ENCODE results near the gene CTDSPL. TPM values are rescaled to one million over a fixed set of nuclear protein-coding genes. Genes with fewer than 3 reads are reported as not detected.

Gene CTDSPL
- total RNA-seq, 1 experiment from 2014 or later = 14.0 TPM

GRCh38 chr3:38006031-38006430 is 144.4 kb downstream of the CTDSPL start:
- intact Hi-C loops (cut with micrococcal nuclease; ENCODE audit: unreplicated experiment) = no loop called here
- TF ChIP-seq CTCF (conservative IDR thresholded peaks at IDR 0.05; ENCODE audit: low read depth, low read length) = no peak
- no peak for TF ChIP-seq EZH2 (IDR thresholded peaks at IDR 0.05; ENCODE audit: borderline replicate concordance, low read depth, low read length, poor library complexity, severe bottlenecking)
- no peak overlapping the region for H3K27ac ChIP-seq (ENCODE audit: low read depth, low read length, poor library complexity, severe bottlenecking)

GRCh38 chr3:38006445-38006995 is 144.8 kb downstream of the CTDSPL start:
- TF ChIP-seq CTCF (conservative IDR thresholded peaks at IDR 0.05; ENCODE audit: low read depth, low read length) = no peak
- no peak for TF ChIP-seq EZH2 (IDR thresholded peaks at IDR 0.05; ENCODE audit: borderline replicate concordance, low read depth, low read length, poor library complexity, severe bottlenecking)
- no peaks in the 10 kb centered on the region for H3K4me1 ChIP-seq (ENCODE audit: insufficient read depth, low read length, poor library complexity, severe bottlenecking)
- no peak overlapping the region for H3K27ac ChIP-seq (ENCODE audit: low read depth, low read length, poor library complexity, severe bottlenecking)
- H3K4me3 ChIP-seq (ENCODE audit: low read depth, low read length, poor library complexity, severe bottlenecking) = no peak overlapping the region
- no peaks in the 10 kb centered on the region for H3K9me3 ChIP-seq (ENCODE audit: low read depth, low read length, poor library complexity, severe bottlenecking)
- intact Hi-C loops (cut with micrococcal nuclease; ENCODE audit: unreplicated experiment) = no loop called here
- ChIA-PET POLR2A (ENCODE audit: low non-redundant PET) (no interaction called here), CTCF (no interaction called here)
- BruUV-seq (replicated peaks) = no TSS peak
- H3K27me3 ChIP-seq (replicated peaks; ENCODE audit: insufficient read depth, low read depth, low read length, poor library complexity) = no peaks in the 10 kb centered on the region
- H3K36me3 ChIP-seq (ENCODE audit: insufficient read depth, low read length, poor library complexity, severe bottlenecking) = no peaks in the 10 kb centered on the region
- DNase-seq (ENCODE audit: low spot score) = no peak

More at GRCh38 chr3:38006031-38006430, 144.4 kb downstream of the CTDSPL start:
- ChIA-PET POLR2A (ENCODE audit: low non-redundant PET) (no interaction called here), CTCF (no interaction called here)
- no peak for DNase-seq (ENCODE audit: low spot score)
- Histone ChIP-seq H3K36me3 (ENCODE audit: insufficient read depth, low read length, poor library complexity, severe bottlenecking) (no peaks in the 10 kb centered on the region), H3K27me3 (replicated peaks; ENCODE audit: insufficient read depth, low read depth, low read length, poor library complexity) (no peaks in the 10 kb centered on the region), H3K9me3 (ENCODE audit: low read depth, low read length, poor library complexity, severe bottlenecking) (no peaks in the 10 kb centered on the region), H3K4me1 (ENCODE audit: insufficient read depth, low read length, poor library complexity, severe bottlenecking) (no peaks in the 10 kb centered on the region), H3K4me3 (ENCODE audit: low read depth, low read length, poor library complexity, severe bottlenecking) (no peak overlapping the region)
- BruUV-seq (replicated peaks) = no TSS peak

- BruUV-seq (replicated peaks) = no TSS peak
- DNase-seq (ENCODE audit: low spot score) = no peak
- TF ChIP-seq EZH2 (IDR thresholded peaks at IDR 0.05; ENCODE audit: borderline replicate concordance, low read depth, low read length, poor library complexity, severe bottlenecking) = no peak
- TF ChIP-seq CTCF (conservative IDR thresholded peaks at IDR 0.05; ENCODE audit: low read depth, low read length) = no peak
- Histone ChIP-seq H3K9me3 (ENCODE audit: low read depth, low read length, poor library complexity, severe bottlenecking) (no peaks in the 10 kb centered on the region), H3K4me3 (ENCODE audit: low read depth, low read length, poor library complexity, severe bottlenecking) (no peak overlapping the region), H3K27me3 (replicated peaks; ENCODE audit: insufficient read depth, low read depth, low read length, poor library complexity) (no peaks in the 10 kb centered on the region), H3K4me1 (ENCODE audit: insufficient read depth, low read length, poor library complexity, severe bottlenecking) (no peaks in the 10 kb centered on the region), H3K36me3 (ENCODE audit: insufficient read depth, low read length, poor library complexity, severe bottlenecking) (no peaks in the 10 kb centered on the region), H3K27ac (ENCODE audit: low read depth, low read length, poor library complexity, severe bottlenecking) (no peak overlapping the region)
- POLR2A ChIA-PET (ENCODE audit: low non-redundant PET) = no interaction called here
- intact Hi-C loops (cut with micrococcal nuclease; ENCODE audit: unreplicated experiment) = no loop called here
- CTCF ChIA-PET = no interaction called here
Observed at GRCh38 chr3:38007754-38008090, 146.0 kb downstream of the CTDSPL start.

All from A673 (cell line).